HEK293 (cell line): Measurements from ENCODE around the gene TNC.

Experiments
- CTCF ChIA-PET: fragments of 350-600 bp; formaldehyde crosslinking; extraction: SDS; loops from one replicate; lab custom pipeline; 2021; ENCODE audit warnings: antibody characterized with exemption; lab: Yijun Ruan, JAX
- POLR2A ChIA-PET: fragments of 300-600 bp; formaldehyde crosslinking; extraction: SDS; loops from one replicate; lab custom pipeline; 2020; ENCODE audit warnings: antibody characterized with exemption, inconsistent platforms; lab: Yijun Ruan, JAX
- H3K27ac ChIP-seq: fragments of 200-500 bp; sonication (Bioruptor generic); 2 replicates; pipeline ENCODE4 v1.5.1; 2014; ENCODE audit warnings: low read depth, low read length, control low read depth, inconsistent platforms; ENCODE audit errors: extremely low read depth
- H3K36me3 ChIP-seq, 2 experiments: fragments of 200-500 bp in 1 of 2; sonication (Bioruptor generic) in 1 of 2; 1 replicate in 1 of 2; 2 replicates in 1 of 2; pipeline ENCODE4 v1.5.1; 2014 to 2017; ENCODE audit warnings: inconsistent platforms in 2 of 2, low read length in 2 of 2; ENCODE audit not compliant: control insufficient read depth in 2 of 2, insufficient read depth in 1 of 2
- H3K4me1 ChIP-seq: fragments of 200-500 bp; sonication (Bioruptor generic); 2 replicates; pipeline ENCODE4 v1.5.1; 2014; ENCODE audit warnings: mild to moderate bottlenecking, low read length, inconsistent platforms; ENCODE audit not compliant: control insufficient read depth, insufficient read depth
- H3K4me3 ChIP-seq: 2 replicates; pipeline ENCODE4 v1.5.1; 2011; ENCODE audit warnings: low read depth, mild to moderate bottlenecking, control low read depth, low read length, moderate library complexity
- H3K9me3 ChIP-seq: fragments of 200-500 bp; sonication (Bioruptor generic); 2 replicates; pipeline ENCODE4 v1.5.1; 2014; ENCODE audit warnings: low read depth, low read length, inconsistent platforms; ENCODE audit not compliant: control insufficient read depth, insufficient read depth
- EGR2 ChIP-seq: fragments of 450-650 bp; formaldehyde crosslinking; IDR thresholded peaks from 2 replicates; pipeline ENCODE4 v1.5.1; 2016; ENCODE audit warnings: low read depth, missing biosample characterization, missing genetic modification characterization
- FEZF1 ChIP-seq: fragments of 450-650 bp; formaldehyde crosslinking; IDR thresholded peaks from 2 replicates; pipeline ENCODE4 v1.5.1; 2016; ENCODE audit warnings: missing biosample characterization, missing genetic modification characterization
- GLI2 ChIP-seq: fragments of 450-650 bp; formaldehyde crosslinking; IDR thresholded peaks from 2 replicates; pipeline ENCODE4; 2017; ENCODE audit warnings: missing biosample characterization, missing genetic modification characterization, low read depth, borderline replicate concordance
- KLF1 ChIP-seq: fragments of 450-650 bp; formaldehyde crosslinking; IDR thresholded peaks from 2 replicates; pipeline ENCODE4 v1.5.1; 2016; ENCODE audit warnings: missing biosample characterization, missing genetic modification characterization
- SP7 ChIP-seq: fragments of 450-650 bp; formaldehyde crosslinking; IDR thresholded peaks from 2 replicates; pipeline ENCODE4 v1.5.1; 2016; ENCODE audit warnings: missing biosample characterization, missing genetic modification characterization
- ZBTB20 ChIP-seq: fragments of 450-650 bp; formaldehyde crosslinking; IDR thresholded peaks from 2 replicates; pipeline ENCODE4 v1.5.1; 2016; ENCODE audit warnings: missing biosample characterization, missing genetic modification characterization
- ZBTB21 ChIP-seq: fragments of 450-650 bp; formaldehyde crosslinking; IDR thresholded peaks from 2 replicates; pipeline ENCODE4 v1.5.1; 2017; ENCODE audit warnings: missing biosample characterization, missing genetic modification characterization
- ZFHX2 ChIP-seq: fragments of 450-650 bp; formaldehyde crosslinking; conservative IDR thresholded peaks from 2 replicates; pipeline ENCODE4 v1.5.1; 2016; ENCODE audit warnings: missing biosample characterization, missing genetic modification characterization
- ZNF140 ChIP-seq: fragments of 450-650 bp; formaldehyde crosslinking; IDR thresholded peaks from 2 replicates; pipeline ENCODE4 v1.5.1; 2016; ENCODE audit warnings: missing biosample characterization, missing genetic modification characterization
- ZNF266 ChIP-seq: fragments of 450-650 bp; formaldehyde crosslinking; IDR thresholded peaks from 2 replicates; pipeline ENCODE4 v1.5.1; 2016; ENCODE audit warnings: missing biosample characterization, missing genetic modification characterization, low read depth
- ZNF426 ChIP-seq: fragments of 450-650 bp; formaldehyde crosslinking; IDR thresholded peaks from 2 replicates; pipeline ENCODE4 v1.5.1; 2017; ENCODE audit warnings: missing biosample characterization, missing genetic modification characterization, mild to moderate bottlenecking, inconsistent platforms, moderate library complexity
- ZNF48 ChIP-seq: fragments of 450-650 bp; formaldehyde crosslinking; IDR thresholded peaks from 2 replicates; pipeline ENCODE4 v1.5.1; 2016; ENCODE audit warnings: missing biosample characterization, missing genetic modification characterization
- ZNF571 ChIP-seq: fragments of 450-650 bp; formaldehyde crosslinking; IDR thresholded peaks from 2 replicates; pipeline ENCODE4 v1.5.0; 2017; ENCODE audit warnings: missing biosample characterization, missing genetic modification characterization
- ZNF596 ChIP-seq: fragments of 450-650 bp; IDR thresholded peaks from 2 replicates; pipeline ENCODE4 v1.5.0; 2018; ENCODE audit warnings: missing biosample characterization, mild to moderate bottlenecking, missing genetic modification characterization, moderate library complexity
- ZNF626 ChIP-seq: fragments of 450-650 bp; sonication (Bioruptor Pico); formaldehyde crosslinking; IDR thresholded peaks from 2 replicates; pipeline ENCODE4 v1.5.1; 2018; ENCODE audit warnings: missing biosample characterization, missing genetic modification characterization, inconsistent platforms
- ZNF768 ChIP-seq: fragments of 450-650 bp; formaldehyde crosslinking; IDR thresholded peaks from 2 replicates; pipeline ENCODE4 v1.5.1; 2018; ENCODE audit warnings: missing biosample characterization, mild to moderate bottlenecking, missing genetic modification characterization
- TF ChIP-seq, protein P1 (sequence below): fragments of 450-650 bp; formaldehyde crosslinking; IDR thresholded peaks from 2 replicates; pipeline ENCODE4 v1.5.1; 2017; ENCODE audit warnings: missing biosample characterization, missing genetic modification characterization
- TF ChIP-seq, protein P2 (sequence below): fragments of 450-650 bp; formaldehyde crosslinking; IDR thresholded peaks from 2 replicates; pipeline ENCODE4 v1.5.1; 2017; ENCODE audit warnings: missing biosample characterization, missing genetic modification characterization
- TF ChIP-seq, protein P3 (sequence below): IDR thresholded peaks from 2 replicates; pipeline ENCODE4 v1.6.1; 2011; ENCODE audit warnings: mild to moderate bottlenecking, low read depth, low read length, borderline replicate concordance
- TF ChIP-seq, protein P4 (sequence below): fragments of 450-650 bp; formaldehyde crosslinking; IDR thresholded peaks from 2 replicates; pipeline ENCODE4 v1.5.1; 2016; ENCODE audit warnings: missing biosample characterization, missing genetic modification characterization
- TF ChIP-seq, protein P5 (sequence below): fragments of 450-650 bp; formaldehyde crosslinking; IDR thresholded peaks from 2 replicates; pipeline ENCODE4 v1.5.1; 2016; ENCODE audit warnings: missing biosample characterization, missing genetic modification characterization

TNC gene

DNA sequence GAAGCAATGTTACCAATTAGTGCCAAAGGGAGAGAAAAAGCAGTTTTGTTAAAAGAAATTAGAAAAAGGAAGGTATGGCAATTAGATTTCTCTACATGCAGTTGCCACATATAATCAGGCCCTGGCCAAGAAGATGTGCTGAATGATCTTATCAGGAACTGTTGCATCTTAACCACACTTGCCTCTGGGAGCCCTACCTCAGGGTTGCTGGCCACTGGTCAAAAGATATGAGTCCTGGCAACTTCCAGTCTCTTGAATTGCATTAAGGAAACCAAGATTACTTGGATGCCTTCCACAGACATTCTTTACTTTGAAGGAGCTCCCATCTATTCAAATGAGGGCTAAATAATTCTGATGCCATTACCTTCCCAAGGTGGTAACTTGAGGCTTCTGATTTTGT lies 60.4 kb downstream of the TNC start (continued):
- TF ChIP-seq, protein P1, sequence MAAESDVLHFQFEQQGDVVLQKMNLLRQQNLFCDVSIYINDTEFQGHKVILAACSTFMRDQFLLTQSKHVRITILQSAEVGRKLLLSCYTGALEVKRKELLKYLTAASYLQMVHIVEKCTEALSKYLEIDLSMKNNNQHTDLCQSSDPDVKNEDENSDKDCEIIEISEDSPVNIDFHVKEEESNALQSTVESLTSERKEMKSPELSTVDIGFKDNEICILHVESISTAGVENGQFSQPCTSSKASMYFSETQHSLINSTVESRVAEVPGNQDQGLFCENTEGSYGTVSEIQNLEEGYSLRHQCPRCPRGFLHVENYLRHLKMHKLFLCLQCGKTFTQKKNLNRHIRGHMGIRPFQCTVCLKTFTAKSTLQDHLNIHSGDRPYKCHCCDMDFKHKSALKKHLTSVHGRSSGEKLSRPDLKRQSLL, result no peak
- no peak for TF ChIP-seq FEZF1 (tag by site-specific recombination)
- no peak for TF ChIP-seq SP7 (tag by site-specific recombination)
- TF ChIP-seq ZNF426 (tag by site-specific recombination), result no peak
- no peak for TF ChIP-seq ZFHX2 (tag by site-specific recombination)
- TF ChIP-seq ZNF571, result no peak
- TF ChIP-seq ZBTB20 (tag by site-specific recombination), result no peak
- TF ChIP-seq, protein P2, sequence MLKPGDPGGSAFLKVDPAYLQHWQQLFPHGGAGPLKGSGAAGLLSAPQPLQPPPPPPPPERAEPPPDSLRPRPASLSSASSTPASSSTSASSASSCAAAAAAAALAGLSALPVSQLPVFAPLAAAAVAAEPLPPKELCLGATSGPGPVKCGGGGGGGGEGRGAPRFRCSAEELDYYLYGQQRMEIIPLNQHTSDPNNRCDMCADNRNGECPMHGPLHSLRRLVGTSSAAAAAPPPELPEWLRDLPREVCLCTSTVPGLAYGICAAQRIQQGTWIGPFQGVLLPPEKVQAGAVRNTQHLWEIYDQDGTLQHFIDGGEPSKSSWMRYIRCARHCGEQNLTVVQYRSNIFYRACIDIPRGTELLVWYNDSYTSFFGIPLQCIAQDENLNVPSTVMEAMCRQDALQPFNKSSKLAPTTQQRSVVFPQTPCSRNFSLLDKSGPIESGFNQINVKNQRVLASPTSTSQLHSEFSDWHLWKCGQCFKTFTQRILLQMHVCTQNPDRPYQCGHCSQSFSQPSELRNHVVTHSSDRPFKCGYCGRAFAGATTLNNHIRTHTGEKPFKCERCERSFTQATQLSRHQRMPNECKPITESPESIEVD (tag by site-specific recombination), result no peak

DNA sequence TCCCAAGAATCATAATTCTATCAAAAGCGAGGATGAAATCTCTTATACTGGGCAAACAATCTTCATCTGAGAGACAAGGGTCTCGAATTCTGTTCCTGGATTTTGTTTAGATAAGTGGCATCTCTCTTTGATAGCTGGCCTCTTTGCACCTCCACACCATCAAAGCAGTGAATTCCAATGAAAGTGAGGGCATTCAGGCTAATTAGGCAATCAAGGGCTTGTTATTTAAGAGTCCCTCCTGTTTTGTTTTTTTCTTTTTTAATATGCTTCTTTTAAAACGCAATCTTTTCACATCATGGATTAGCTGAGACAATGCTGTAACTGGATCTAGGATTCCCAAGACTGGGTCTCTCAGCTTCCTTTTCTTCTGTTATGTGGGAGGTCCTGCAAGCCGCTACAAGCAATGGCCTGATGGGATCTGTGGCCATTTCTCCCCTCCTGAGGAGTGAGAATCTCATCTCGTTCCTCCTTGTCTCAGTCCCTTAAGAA lies 67.9 kb downstream of the TNC start:
- CTCF ChIA-PET, result no interaction called here
- H3K27ac ChIP-seq, result no peak overlapping the region
- TF ChIP-seq ZNF266 (tag by site-specific recombination) (no peak), ZNF596 (tag by site-specific recombination) (no peak), ZBTB21 (tag by site-specific recombination) (no peak), GLI2 (no peak)
- TF ChIP-seq, protein P3, sequence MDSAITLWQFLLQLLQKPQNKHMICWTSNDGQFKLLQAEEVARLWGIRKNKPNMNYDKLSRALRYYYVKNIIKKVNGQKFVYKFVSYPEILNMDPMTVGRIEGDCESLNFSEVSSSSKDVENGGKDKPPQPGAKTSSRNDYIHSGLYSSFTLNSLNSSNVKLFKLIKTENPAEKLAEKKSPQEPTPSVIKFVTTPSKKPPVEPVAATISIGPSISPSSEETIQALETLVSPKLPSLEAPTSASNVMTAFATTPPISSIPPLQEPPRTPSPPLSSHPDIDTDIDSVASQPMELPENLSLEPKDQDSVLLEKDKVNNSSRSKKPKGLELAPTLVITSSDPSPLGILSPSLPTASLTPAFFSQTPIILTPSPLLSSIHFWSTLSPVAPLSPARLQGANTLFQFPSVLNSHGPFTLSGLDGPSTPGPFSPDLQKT, result no peak
- H3K4me1 ChIP-seq, result no peaks in the 10 kb centered on the region
- POLR2A ChIA-PET, result no interaction called here
- H3K36me3 ChIP-seq, result no peaks in the 10 kb centered on the region
- H3K4me3 ChIP-seq, result no peak overlapping the region
- H3K9me3 ChIP-seq, result no peaks in the 10 kb centered on the region

DNA sequence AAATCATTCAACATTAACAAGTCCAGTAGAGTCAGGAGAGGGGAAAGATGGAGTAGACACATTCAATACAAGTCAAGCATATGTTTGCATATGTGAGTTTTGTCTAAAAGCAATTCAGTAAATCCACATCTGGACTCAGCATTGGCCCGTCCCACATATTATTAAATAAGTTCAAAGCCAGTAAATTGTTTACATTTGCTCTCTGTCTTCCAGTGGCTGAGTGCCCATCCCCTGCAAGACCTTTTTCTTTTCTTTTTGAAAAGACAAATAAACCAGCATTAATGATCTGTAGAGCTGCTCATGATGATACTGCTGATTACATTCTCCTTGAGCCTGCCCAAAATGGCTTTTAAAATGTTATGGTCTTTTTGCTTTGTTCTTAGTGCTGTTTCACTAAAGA lies 71.1 kb downstream of the TNC start:
- no peaks in the 10 kb centered on the region for H3K9me3 ChIP-seq
- no peak overlapping the region for H3K27ac ChIP-seq
- ChIA-PET CTCF (no interaction called here), POLR2A (no interaction called here)
- no peak overlapping the region for H3K4me3 ChIP-seq
- H3K36me3 ChIP-seq, result no peaks in the 10 kb centered on the region
- TF ChIP-seq, protein P4, sequence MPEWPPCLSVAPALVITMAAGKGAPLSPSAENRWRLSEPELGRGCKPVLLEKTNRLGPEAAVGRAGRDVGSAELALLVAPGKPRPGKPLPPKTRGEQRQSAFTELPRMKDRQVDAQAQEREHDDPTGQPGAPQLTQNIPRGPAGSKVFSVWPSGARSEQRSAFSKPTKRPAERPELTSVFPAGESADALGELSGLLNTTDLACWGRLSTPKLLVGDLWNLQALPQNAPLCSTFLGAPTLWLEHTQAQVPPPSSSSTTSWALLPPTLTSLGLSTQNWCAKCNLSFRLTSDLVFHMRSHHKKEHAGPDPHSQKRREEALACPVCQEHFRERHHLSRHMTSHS, result no peak
- no peak for TF ChIP-seq ZNF140
- TF ChIP-seq EGR2 (tag by site-specific recombination), result no peak
- no peak for TF ChIP-seq KLF1
- no peak for TF ChIP-seq ZNF48
- TF ChIP-seq ZNF626 (tag by site-specific recombination), result no peak
- TF ChIP-seq, protein P5, sequence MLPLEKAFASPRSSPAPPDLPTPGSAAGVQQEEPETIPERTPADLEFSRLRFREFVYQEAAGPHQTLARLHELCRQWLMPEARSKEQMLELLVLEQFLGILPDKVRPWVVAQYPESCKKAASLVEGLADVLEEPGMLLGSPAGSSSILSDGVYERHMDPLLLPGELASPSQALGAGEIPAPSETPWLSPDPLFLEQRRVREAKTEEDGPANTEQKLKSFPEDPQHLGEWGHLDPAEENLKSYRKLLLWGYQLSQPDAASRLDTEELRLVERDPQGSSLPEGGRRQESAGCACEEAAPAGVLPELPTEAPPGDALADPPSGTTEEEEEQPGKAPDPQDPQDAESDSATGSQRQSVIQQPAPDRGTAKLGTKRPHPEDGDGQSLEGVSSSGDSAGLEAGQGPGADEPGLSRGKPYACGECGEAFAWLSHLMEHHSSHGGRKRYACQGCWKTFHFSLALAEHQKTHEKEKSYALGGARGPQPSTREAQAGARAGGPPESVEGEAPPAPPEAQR, result no peak
- TF ChIP-seq ZNF768 (tag by site-specific recombination), result no peak
- no peaks in the 10 kb centered on the region for H3K4me1 ChIP-seq
